Limb (tissue), 2 donors: ENCODE results near the gene CSAG2.
"Not testable (repeated sequence)": the region's sequence is repeated elsewhere in the genome, so short reads cannot be mapped to it uniquely, and the experiment has no call there.

ENCODE experiments used
- DNase-seq, 2 donors: peaks; one replicate each; pipeline ENCODE4 v3.0.0-alpha.2; 2016; ENCODE audit errors: extremely low spot score in 2 of 2

Gene CSAG2

GRCh38 chrX:152709173-152709572 is at the start of gene CSAG2:
Gene CSAG2 (minus strand): TSS chrX:152709273. CDS start chrX:152709112, 161 bp downstream.
- not testable (repeated sequence) for DNase-seq

- DNase-seq = not testable (repeated sequence)
Observed at GRCh38 chrX:152754871-152755270, 45.8 kb upstream of the CSAG2 start.

GRCh38 chrX:152753686-152754650 is 44.9 kb upstream of the CSAG2 start, which contains the start of gene MAGEA2:
Gene MAGEA2 (minus strand): TSS chrX:152753842. CDS start chrX:152751363, 2,479 bp downstream.
- not testable (repeated sequence) for DNase-seq

- DNase-seq = no peak
Observed at GRCh38 chrX:152738560-152738959, 29.5 kb upstream of the CSAG2 start.

- not testable (repeated sequence) for DNase-seq
Observed at GRCh38 chrX:152736528-152736927, 27.5 kb upstream of the CSAG2 start.

GRCh38 chrX:152735860-152736511 is 26.9 kb upstream of the CSAG2 start:
- no peak for DNase-seq

- DNase-seq = no peak
Observed at GRCh38 chrX:152735101-152735500, 26.0 kb upstream of the CSAG2 start.

GRCh38 chrX:152734143-152734858 is 25.2 kb upstream of the CSAG2 start:
- DNase-seq = not testable (repeated sequence)

GRCh38 chrX:152733261-152733975 is 24.3 kb upstream of the CSAG2 start, which contains the start of the genes CSAG1 and MAGEA12:
Gene CSAG1 (minus strand): TSS chrX:152733721. CDS start chrX:152732460, 1,261 bp downstream.
Gene MAGEA12 (plus strand): TSS chrX:152733757. CDS start chrX:152736162, 2,405 bp downstream.
- no peak for DNase-seq

GRCh38 chrX:152725409-152725808 is 16.3 kb upstream of the CSAG2 start:
- no peak for DNase-seq

GRCh38 chrX:152713815-152714787 is 5.0 kb upstream of the CSAG2 start, which contains the start of gene MAGEA2B:
Gene MAGEA2B (plus strand): TSS chrX:152714628. CDS start chrX:152717107, 2,479 bp downstream.
- DNase-seq = not testable (repeated sequence)

GRCh38 chrX:152713195-152713594 is 4.1 kb upstream of the CSAG2 start:
- DNase-seq = not testable (repeated sequence)

GRCh38 chrX:152706500-152706899 is 2.6 kb downstream of the CSAG2 start:
- DNase-seq = not testable (repeated sequence)

GRCh38 chrX:152700390-152700789 is 8.7 kb downstream of the CSAG2 start:
- not testable (repeated sequence) for DNase-seq

- not testable (repeated sequence) for DNase-seq
Observed at GRCh38 chrX:152697952-152698931, 10.8 kb downstream of the CSAG2 start, which contains the start of gene MAGEA3. Gene MAGEA3 (plus strand): TSS chrX:152698794. CDS start chrX:152700833, 2,039 bp downstream.

GRCh38 chrX:152681012-152681411 is 28.1 kb downstream of the CSAG2 start:
- not testable (repeated sequence) for DNase-seq

GRCh38 chrX:152674652-152675051 is 34.4 kb downstream of the CSAG2 start:
- DNase-seq = not testable (repeated sequence)

GRCh38 chrX:152674135-152674534 is 34.9 kb downstream of the CSAG2 start:
- DNase-seq = no peak
